Measurements from ENCODE around the gene ZNF790.

GRCh38 chr19:36837176-36837905 lies 846 bp downstream of the ZNF790 start:
- TF ChIP-seq POU6F1 (CRISPR knock-in tag; IDR thresholded peaks at IDR 0.05; ENCODE audit: borderline replicate concordance, low read depth) (no peak), CREB5 (CRISPR knock-in tag; IDR thresholded peaks at IDR 0.05; ENCODE audit: low read depth) (no peak), GLIS3 (CRISPR knock-in tag; IDR thresholded peaks at IDR 0.05) (no peak), ZC3H10 (CRISPR knock-in tag; IDR thresholded peaks at IDR 0.05) (no peak), CSDC2 (CRISPR knock-in tag; IDR thresholded peaks at IDR 0.05) (no peak), BACH2 (CRISPR knock-in tag; IDR thresholded peaks at IDR 0.05; ENCODE audit: borderline replicate concordance) (no peak), PPARA (CRISPR knock-in tag; IDR thresholded peaks at IDR 0.05; ENCODE audit: borderline replicate concordance) (no peak), TSHZ2 (CRISPR knock-in tag; IDR thresholded peaks at IDR 0.05) (no peak), ESRRG (CRISPR knock-in tag; IDR thresholded peaks at IDR 0.05) (no peak), TOX (CRISPR knock-in tag; IDR thresholded peaks at IDR 0.05; ENCODE audit: borderline replicate concordance) (no peak), ZFP30 (CRISPR knock-in tag; IDR thresholded peaks at IDR 0.05) (no peak), OSR1 (CRISPR knock-in tag; IDR thresholded peaks at IDR 0.05) (no peak)

All from SK-N-SH treated with all-trans-retinoic acid at 6 μM for 48 hours (cell line).